Mesenchymal stem cell (in vitro differentiated cells and primary cell): ENCODE measurements around the gene TCF7L1.

Experiments
- DNase-seq: peaks from one replicate; pipeline ENCODE4 v3.0.0-alpha.2; 2013
- H2AFZ ChIP-seq: one replicate; pipeline ENCODE4 v1.6.1; 2013; ENCODE audit warnings: low read depth, mild to moderate bottlenecking, control low read depth, inconsistent platforms, low read length, moderate library complexity
- H2AK5ac ChIP-seq: 2 replicates; pipeline ENCODE4 v1.6.1; 2013; ENCODE audit warnings: low read length, moderate library complexity, mild to moderate bottlenecking, inconsistent platforms; ENCODE audit not compliant: severe bottlenecking
- H2BK120ac ChIP-seq: one replicate; pipeline ENCODE4 v1.6.1; 2013; ENCODE audit warnings: low read depth, mild to moderate bottlenecking, inconsistent platforms, low read length, moderate library complexity
- H2BK12ac ChIP-seq, 2 experiments: one replicate each; pipeline ENCODE4 v1.6.1; 2013; ENCODE audit warnings: inconsistent platforms in 2 of 2, low read length in 2 of 2, mild to moderate bottlenecking in 2 of 2, moderate library complexity in 2 of 2, control low read depth in 1 of 2
- H2BK15ac ChIP-seq: one replicate; pipeline ENCODE4 v1.6.1; 2013; ENCODE audit warnings: mild to moderate bottlenecking, low read depth, inconsistent platforms; ENCODE audit not compliant: poor library complexity, severe bottlenecking
- H2BK5ac ChIP-seq: 2 replicates; pipeline ENCODE4 v1.6.1; 2013; ENCODE audit warnings: low read depth, mild to moderate bottlenecking, low read length, control low read depth, inconsistent platforms; ENCODE audit not compliant: poor library complexity, severe bottlenecking
- H3K14ac ChIP-seq, 2 experiments: one replicate each; pipeline ENCODE4 v1.6.1; 2013; ENCODE audit warnings: inconsistent platforms in 2 of 2, low read length in 2 of 2, control low read depth in 1 of 2, mild to moderate bottlenecking in 1 of 2, moderate library complexity in 1 of 2
- H3K18ac ChIP-seq, 2 experiments: one replicate each; pipeline ENCODE4 v1.6.1; 2013; ENCODE audit warnings: inconsistent platforms in 2 of 2, low read length in 2 of 2, control low read depth in 1 of 2, low read depth in 1 of 2, mild to moderate bottlenecking in 1 of 2
- H3K23ac ChIP-seq, 2 experiments: one replicate each; pipeline ENCODE4 v1.6.1; 2013; ENCODE audit warnings: inconsistent platforms in 2 of 2, low read length in 2 of 2, mild to moderate bottlenecking in 2 of 2, moderate library complexity in 2 of 2, control low read depth in 1 of 2
- H3K27ac ChIP-seq: 2 replicates; pipeline ENCODE4 v1.5.1; 2013; ENCODE audit warnings: mild to moderate bottlenecking, moderate library complexity, low read length, control low read depth, inconsistent platforms; ENCODE audit not compliant: poor library complexity, severe bottlenecking
- H3K27me3 ChIP-seq, 2 experiments: 2 replicates each; pipeline versions ENCODE4 v1.6.1 to v1.7.0; 2013; ENCODE audit warnings: low read length in 2 of 2, mild to moderate bottlenecking in 2 of 2, moderate library complexity in 2 of 2, control low read depth in 1 of 2, inconsistent platforms in 1 of 2; ENCODE audit not compliant: control insufficient read depth in 1 of 2, insufficient read depth in 1 of 2
- H3K36me3 ChIP-seq, 2 experiments: 2 replicates each; pipeline versions ENCODE4 v1.6.1 to v1.7.0; 2013; ENCODE audit warnings: low read length in 2 of 2, control low read depth in 1 of 2, inconsistent platforms in 1 of 2, low read depth in 1 of 2, mild to moderate bottlenecking in 1 of 2; ENCODE audit not compliant: insufficient read depth in 2 of 2, control insufficient read depth in 1 of 2
- H3K4ac ChIP-seq, 2 experiments: one replicate each; pipeline ENCODE4 v1.6.1; 2013; ENCODE audit warnings: inconsistent platforms in 2 of 2, low read length in 2 of 2, mild to moderate bottlenecking in 2 of 2, moderate library complexity in 2 of 2, control low read depth in 1 of 2, low read depth in 1 of 2
- H3K4me1 ChIP-seq: 2 replicates; pipeline ENCODE4 v1.6.1; 2013; ENCODE audit warnings: low read depth, low read length, control low read depth; ENCODE audit not compliant: control insufficient read depth, insufficient read depth
- H3K4me2 ChIP-seq: 2 replicates; pipeline ENCODE4 v1.6.1; 2013; ENCODE audit warnings: low read length, mild to moderate bottlenecking, inconsistent platforms; ENCODE audit not compliant: poor library complexity, severe bottlenecking
- H3K4me3 ChIP-seq, 2 experiments: 2 replicates each; pipeline versions ENCODE4 v1.5.1 to v1.7.0; 2013; ENCODE audit warnings: low read length in 2 of 2, mild to moderate bottlenecking in 2 of 2, control low read depth in 1 of 2, low read depth in 1 of 2; ENCODE audit not compliant: insufficient read depth in 1 of 2
- H3K79me1 ChIP-seq: replicated peaks from 2 replicates; pipeline ENCODE4 v1.6.1; 2013; ENCODE audit warnings: mild to moderate bottlenecking, control low read depth, low read length, inconsistent platforms; ENCODE audit not compliant: poor library complexity, severe bottlenecking
- H3K9ac ChIP-seq: 2 replicates; pipeline ENCODE4 v1.7.0; 2013; ENCODE audit warnings: mild to moderate bottlenecking, low read length, moderate library complexity
- H3K9me3 ChIP-seq: 2 replicates; pipeline ENCODE4 v1.7.0; 2013; ENCODE audit warnings: mild to moderate bottlenecking, low read length; ENCODE audit not compliant: control insufficient read depth
- H4K8ac ChIP-seq: one replicate; pipeline ENCODE4 v1.6.1; 2013; ENCODE audit warnings: inconsistent platforms, mild to moderate bottlenecking, low read length, moderate library complexity
- H4K91ac ChIP-seq: one replicate; pipeline ENCODE4 v1.6.1; 2013; ENCODE audit warnings: mild to moderate bottlenecking, low read length, inconsistent platforms
- WGBS: methylation state at CpG from one replicate; pipeline ENCODE4 v1.1.7; 2013; ENCODE audit warnings: mixed read lengths; 5-methylcytosine and 5-hydroxymethylcytosine counted together

TCF7L1 gene

GRCh38 chr2:85104228-85104627, 29.0 kb upstream of the TCF7L1 start:
- DNase-seq = no peak
- Histone ChIP-seq H3K9me3 (no peaks in the 10 kb centered on the region), H2BK5ac (no peak overlapping the region), H3K4me1 (no peaks in the 10 kb centered on the region), H3K23ac (no peak overlapping the region), H2AFZ (no peak overlapping the region), H2BK12ac (no peak overlapping the region), H3K4me3 (no peak overlapping the region), H3K14ac (no peak overlapping the region), H4K91ac (no peak overlapping the region), H3K27me3 (no peaks in the 10 kb centered on the region), H3K4ac (no peak overlapping the region), H3K79me1 (no peaks in the 10 kb centered on the region), H2AK5ac (no peak overlapping the region), H3K9ac (no peak overlapping the region), H2BK120ac (no peak overlapping the region), H3K4me2 (no peak overlapping the region), H3K27ac (no peak overlapping the region), H4K8ac (no peak overlapping the region), H3K18ac (no peak overlapping the region), H3K36me3 (no peaks in the 10 kb centered on the region), H2BK15ac (no peak overlapping the region)
- no CpG with 5 or more reads among the region's 1 CpG for WGBS

GRCh38 chr2:85106489-85107180, 26.6 kb upstream of the TCF7L1 start:
- Histone ChIP-seq H3K27me3 (peaks cover 0 to 4% of the 10 kb centered on the region in 2 experiments), H2BK15ac (no peak overlapping the region), H3K18ac (no peak overlapping the region), H2BK5ac (no peak overlapping the region), H4K8ac (no peak overlapping the region), H3K27ac (no peak overlapping the region), H2AK5ac (no peak overlapping the region), H4K91ac (no peak overlapping the region), H3K4me3 (no peak overlapping the region), H3K4ac (no peak overlapping the region), H3K4me2 (no peak overlapping the region), H3K36me3 (no peaks in the 10 kb centered on the region), H2BK12ac (no peak overlapping the region), H3K14ac (no peak overlapping the region), H2BK120ac (no peak overlapping the region), H2AFZ (no peak overlapping the region), H3K23ac (no peak overlapping the region), H3K79me1 (no peaks in the 10 kb centered on the region), H3K9ac (no peak overlapping the region), H3K4me1 (no peaks in the 10 kb centered on the region), H3K9me3 (no peaks in the 10 kb centered on the region)
- 82% methylated on average over 2 of the region's 8 CpGs for WGBS
- peak; percentile 48 for DNase-seq

- H2AFZ ChIP-seq = no peak overlapping the region
- no peak overlapping the region for H3K4ac ChIP-seq
- no peak overlapping the region for H3K14ac ChIP-seq
- no peak overlapping the region for H2AK5ac ChIP-seq
- H2BK5ac ChIP-seq = no peak overlapping the region
- H3K23ac ChIP-seq = no peak overlapping the region
- no peak overlapping the region for H4K8ac ChIP-seq
- no peak overlapping the region for H3K18ac ChIP-seq
- no peak overlapping the region for H3K27ac ChIP-seq
- no peaks in the 10 kb centered on the region for H3K9me3 ChIP-seq
- H3K9ac ChIP-seq = no peak overlapping the region
- H3K4me3 ChIP-seq = no peak overlapping the region
- peaks cover 0 to 11% of the 10 kb centered on the region in 2 experiments for H3K27me3 ChIP-seq
- DNase-seq = no peak
- H4K91ac ChIP-seq = no peak overlapping the region
- no peaks in the 10 kb centered on the region for H3K4me1 ChIP-seq
- H2BK120ac ChIP-seq = no peak overlapping the region
- no peak overlapping the region for H2BK15ac ChIP-seq
- no peak overlapping the region for H2BK12ac ChIP-seq
- no peaks in the 10 kb centered on the region for H3K36me3 ChIP-seq
- WGBS = 83% methylated on average over 3 of the region's 3 CpGs
- H3K79me1 ChIP-seq = no peaks in the 10 kb centered on the region
- H3K4me2 ChIP-seq = no peak overlapping the region
These were observed 22.1 kb upstream of the TCF7L1 start for GRCh38 chr2:85110991-85111560.

DNA sequence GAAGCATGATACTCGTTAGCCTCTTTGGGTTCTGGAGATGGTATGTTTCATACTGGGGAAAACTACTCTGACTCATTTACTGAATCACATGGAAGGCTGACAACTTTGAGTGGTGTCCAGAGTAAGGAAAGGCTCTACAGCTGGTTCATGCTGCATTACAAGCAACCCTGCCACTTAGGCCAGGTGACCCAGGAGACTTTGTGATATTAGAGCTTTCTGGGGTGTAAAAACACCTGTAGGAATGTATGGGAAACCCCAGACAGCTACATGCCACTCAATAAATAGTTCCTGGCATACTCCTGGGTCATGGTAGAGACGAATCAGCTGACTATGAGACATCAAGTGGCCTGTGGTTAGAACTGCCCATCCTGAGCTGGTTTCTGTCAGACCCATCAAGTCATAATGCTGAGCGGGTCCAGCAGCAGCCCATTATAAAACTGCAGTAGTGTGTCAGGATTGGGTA, 21.3 kb upstream of the TCF7L1 start:
- Histone ChIP-seq H3K4me1 (no peaks in the 10 kb centered on the region), H2BK5ac (no peak overlapping the region), H2BK15ac (no peak overlapping the region), H3K9me3 (no peaks in the 10 kb centered on the region), H3K27me3 (peaks cover 0 to 11% of the 10 kb centered on the region in 2 experiments), H2BK120ac (no peak overlapping the region), H3K4me3 (no peak overlapping the region), H3K4me2 (no peak overlapping the region), H3K4ac (no peak overlapping the region), H3K18ac (no peak overlapping the region), H3K79me1 (no peaks in the 10 kb centered on the region), H3K14ac (no peak overlapping the region), H3K27ac (no peak overlapping the region), H3K23ac (no peak overlapping the region), H3K36me3 (no peaks in the 10 kb centered on the region), H4K8ac (no peak overlapping the region), H4K91ac (no peak overlapping the region), H2AFZ (no peak overlapping the region), H2BK12ac (no peak overlapping the region), H2AK5ac (no peak overlapping the region), H3K9ac (peak overlapping the region; percentile 9)
- WGBS = 76% methylated on average over 3 of the region's 3 CpGs
- DNase-seq = peak; percentile 47
